HCT116 (cell line): Measurements from ENCODE around the gene CLDN9. TPM values are rescaled to one million over a fixed set of nuclear protein-coding genes. Genes with fewer than 3 reads are reported as not detected.

Experiments
- ATAC-seq: fragments of 200-7000 bp; cut with Tn5 transposase; 2 replicates; pipeline ENCODE4 v1.9.1; 2020; ENCODE audit warnings: mild to moderate bottlenecking, moderate library complexity
- BruUV-seq: library from RNA; stranded (reverse); fragments of 400-500 nt; replicated peaks from 2 replicates; lab custom pipeline; 2021; lab: Mats Ljungman, UMichigan
- CTCF ChIA-PET: fragments of 300-600 bp; sonication (Branson Sonifier 250); formaldehyde crosslinking; loops from one replicate; lab custom pipeline; 2021; ENCODE audit warnings: antibody characterized with exemption; lab: Charles Lee
- POLR2A ChIA-PET: fragments of 300-600, 350-600 bp; sonication (Branson Sonifier 250); formaldehyde crosslinking; loops from one replicate; lab custom pipeline; 2021; ENCODE audit warnings: antibody characterized with exemption; lab: Charles Lee
- RAD21 ChIA-PET, 2 experiments: fragments of 300-600 bp; sonication (Branson Sonifier 250); formaldehyde crosslinking; loops; one replicate each; lab custom pipeline; 2023; ENCODE audit warnings: low total read pairs in 2 of 2; ENCODE audit not compliant: uncharacterized antibody in 2 of 2, unreplicated experiment in 2 of 2, low non-redundant PET in 1 of 2; lab: Charles Lee
- DNase-seq: peaks from one replicate; pipeline ENCODE4 v3.0.0-alpha.2; 2010; ENCODE audit warnings: low read depth, low spot score
- H2AFZ ChIP-seq: fragments of 200-600 bp; shearing (Covaris generic), sonication (generic); 2 replicates; pipeline ENCODE4 v1.6.1; 2017; ENCODE audit warnings: low read depth, mixed run types, mixed read lengths, antibody characterized with exemption, low read length; ENCODE audit not compliant: poor library complexity, severe bottlenecking
- H3K27ac ChIP-seq: 2 replicates; pipeline ENCODE4 v1.5.1; 2012; ENCODE audit warnings: low read depth, low read length
- H3K27me3 ChIP-seq: fragments of 200-600 bp; sonication (generic); 2 replicates; pipeline ENCODE4 v1.6.1; 2016; ENCODE audit warnings: mixed run types, low read length, mixed read lengths; ENCODE audit not compliant: insufficient read depth
- H3K36me3 ChIP-seq, 2 experiments: fragments of 200-500 bp in 1 of 2; fragments of 200-600 bp in 1 of 2; sonication (Bioruptor generic) in 1 of 2; sonication (generic) in 1 of 2; 2 replicates each; pipeline versions ENCODE4 v1.5.1 to v1.6.1; 2014 to 2016; ENCODE audit warnings: low read length in 2 of 2, inconsistent platforms in 1 of 2, mixed read lengths in 1 of 2, mixed run types in 1 of 2; ENCODE audit not compliant: insufficient read depth in 2 of 2, control insufficient read depth in 1 of 2
- H3K4me1 ChIP-seq, 2 experiments: fragments of 200-600 bp in 1 of 2; sonication (generic) in 1 of 2; 2 replicates each; pipeline versions ENCODE4 v1.5.1 to v1.6.1; 2012 to 2017; ENCODE audit warnings: low read length in 2 of 2, inconsistent platforms in 1 of 2, mild to moderate bottlenecking in 1 of 2, mixed read lengths in 1 of 2, mixed run types in 1 of 2, moderate library complexity in 1 of 2; ENCODE audit not compliant: insufficient read depth in 2 of 2, control insufficient read depth in 1 of 2
- H3K4me2 ChIP-seq: fragments of 200-600 bp; sonication (generic); 2 replicates; pipeline ENCODE4 v1.6.1; 2017; ENCODE audit warnings: mixed run types, low read length, mixed read lengths
- H3K4me3 ChIP-seq, 2 experiments: fragments of 200-600 bp in 1 of 2; sonication (generic) in 1 of 2; replicated peaks in 1 of 2; 2 replicates each; pipeline ENCODE4 v1.5.1; 2011 to 2016; ENCODE audit warnings: low read length in 2 of 2, control low read depth in 1 of 2, low read depth in 1 of 2, mild to moderate bottlenecking in 1 of 2, mixed read lengths in 1 of 2, mixed run types in 1 of 2
- H3K79me2 ChIP-seq: fragments of 200-600 bp; sonication (generic); 2 replicates; pipeline ENCODE4 v1.6.1; 2017; ENCODE audit warnings: mild to moderate bottlenecking, mixed run types, low read length, moderate library complexity, mixed read lengths; ENCODE audit not compliant: insufficient read depth
- H3K9ac ChIP-seq: fragments of 200-600 bp; sonication (generic); 2 replicates; pipeline ENCODE4 v1.6.1; 2016; ENCODE audit warnings: low read length, mixed read lengths
- H3K9me2 ChIP-seq: fragments of 200-600 bp; sonication (generic), shearing (Covaris generic); 2 replicates; pipeline ENCODE4 v1.6.1; 2017; ENCODE audit warnings: mixed run types, mild to moderate bottlenecking, moderate library complexity; ENCODE audit not compliant: insufficient read depth
- H3K9me3 ChIP-seq, 2 experiments: fragments of 200-500 bp in 1 of 2; fragments of 200-600 bp in 1 of 2; sonication (Bioruptor generic) in 1 of 2; sonication (generic) in 1 of 2; 2 replicates each; pipeline ENCODE4 v1.6.1; 2014 to 2017; ENCODE audit warnings: low read length in 2 of 2, mixed read lengths in 2 of 2, inconsistent platforms in 1 of 2, low read depth in 1 of 2, mild to moderate bottlenecking in 1 of 2, mixed run types in 1 of 2, moderate library complexity in 1 of 2; ENCODE audit not compliant: control insufficient read depth in 1 of 2, insufficient read depth in 1 of 2
- H4K20me1 ChIP-seq: fragments of 200-600 bp; sonication (generic), shearing (Covaris generic); 2 replicates; pipeline ENCODE4 v1.6.1; 2017; ENCODE audit warnings: mixed run types, mild to moderate bottlenecking, moderate library complexity; ENCODE audit not compliant: insufficient read depth
- CBX3 ChIP-seq: IDR thresholded peaks from 2 replicates; pipeline ENCODE4 v1.6.1; 2012; ENCODE audit warnings: low read depth
- EGR1 ChIP-seq: IDR thresholded peaks from 2 replicates; pipeline ENCODE4 v1.6.1; 2012; ENCODE audit warnings: low read depth
- EZH2 ChIP-seq: fragments of 200-600 bp; sonication (generic); IDR thresholded peaks from 2 replicates; pipeline ENCODE4 v1.6.1; 2017; ENCODE audit warnings: antibody characterized with exemption, mixed run types
- FOSL1 ChIP-seq: IDR thresholded peaks from 2 replicates; pipeline ENCODE4 v1.6.1; 2012; ENCODE audit warnings: low read depth
- JUND ChIP-seq: IDR thresholded peaks from 2 replicates; pipeline ENCODE4 v1.6.1; 2012
- POLR2A ChIP-seq: IDR thresholded peaks from 2 replicates; pipeline ENCODE4 v1.7.0; 2011; ENCODE audit warnings: borderline replicate concordance; ENCODE audit not compliant: insufficient read depth, insufficient read length; ENCODE audit errors: extremely low read depth
- RAD21 ChIP-seq: IDR thresholded peaks from 2 replicates; pipeline ENCODE4 v1.6.1; 2012; ENCODE audit warnings: low read depth, mild to moderate bottlenecking
- SIN3A ChIP-seq: IDR thresholded peaks from 2 replicates; pipeline ENCODE4 v1.6.1; 2012; ENCODE audit warnings: low read depth
- SP1 ChIP-seq: IDR thresholded peaks from 2 replicates; pipeline ENCODE4 v1.6.1; 2012; ENCODE audit warnings: low read depth
- SRF ChIP-seq: IDR thresholded peaks from 2 replicates; pipeline ENCODE4 v1.6.1; 2012; ENCODE audit warnings: low read depth
- YY1 ChIP-seq: IDR thresholded peaks from 2 replicates; pipeline ENCODE4 v1.6.1; 2011; ENCODE audit warnings: low read length, low read depth, moderate library complexity, mild to moderate bottlenecking; ENCODE audit not compliant: insufficient replicate concordance; ENCODE audit errors: extremely low read depth
- ZNF274 ChIP-seq: fragments of 200-500 bp; sonication (Bioruptor generic); IDR thresholded peaks from 2 replicates; pipeline ENCODE4 v1.6.1; 2014; ENCODE audit warnings: mild to moderate bottlenecking, low read depth, low read length, inconsistent platforms
- intact Hi-C: fragments of 100-400 bp; cut with micrococcal nuclease; formaldehyde crosslinking; loops from 2 replicates; pipeline ENCODE4 v1.10.0; 2022
- total RNA-seq: library from RNA; stranded (reverse); gene quantifications from one replicate; pipeline ENCODE4 v1.2.1, GENCODE V29; 2021; ENCODE audit not compliant: unreplicated experiment
- TF ChIP-seq, protein P1 (sequence below): IDR thresholded peaks from 2 replicates; pipeline ENCODE4 v1.6.1; 2012
- TF ChIP-seq, protein P2 (sequence below): IDR thresholded peaks from 2 replicates; pipeline ENCODE4 v1.6.1; 2011; ENCODE audit warnings: mild to moderate bottlenecking, low read length, moderate library complexity; ENCODE audit not compliant: insufficient replicate concordance; ENCODE audit errors: extremely low read depth
- TF ChIP-seq, protein P3 (sequence below), 3 experiments: fragments of 200-600 bp in 1 of 3; sonication (generic) in 1 of 3; IDR thresholded peaks in 2 of 3; conservative IDR thresholded peaks in 1 of 3; 2 replicates each; pipeline ENCODE4 v1.5.1; 2012 to 2017; ENCODE audit warnings: low read depth in 2 of 3, low read length in 2 of 3, antibody characterized with exemption in 1 of 3, borderline replicate concordance in 1 of 3, control low read depth in 1 of 3, mild to moderate bottlenecking in 1 of 3, mixed read lengths in 1 of 3, mixed run types in 1 of 3, moderate library complexity in 1 of 3; ENCODE audit not compliant: insufficient read depth in 1 of 3
- TF ChIP-seq, protein P4 (sequence below): IDR thresholded peaks from 2 replicates; pipeline ENCODE4 v1.6.1; 2012

Gene CLDN9
- total RNA-seq, 1 experiment from 2014 or later: 0.76 TPM

DNA sequence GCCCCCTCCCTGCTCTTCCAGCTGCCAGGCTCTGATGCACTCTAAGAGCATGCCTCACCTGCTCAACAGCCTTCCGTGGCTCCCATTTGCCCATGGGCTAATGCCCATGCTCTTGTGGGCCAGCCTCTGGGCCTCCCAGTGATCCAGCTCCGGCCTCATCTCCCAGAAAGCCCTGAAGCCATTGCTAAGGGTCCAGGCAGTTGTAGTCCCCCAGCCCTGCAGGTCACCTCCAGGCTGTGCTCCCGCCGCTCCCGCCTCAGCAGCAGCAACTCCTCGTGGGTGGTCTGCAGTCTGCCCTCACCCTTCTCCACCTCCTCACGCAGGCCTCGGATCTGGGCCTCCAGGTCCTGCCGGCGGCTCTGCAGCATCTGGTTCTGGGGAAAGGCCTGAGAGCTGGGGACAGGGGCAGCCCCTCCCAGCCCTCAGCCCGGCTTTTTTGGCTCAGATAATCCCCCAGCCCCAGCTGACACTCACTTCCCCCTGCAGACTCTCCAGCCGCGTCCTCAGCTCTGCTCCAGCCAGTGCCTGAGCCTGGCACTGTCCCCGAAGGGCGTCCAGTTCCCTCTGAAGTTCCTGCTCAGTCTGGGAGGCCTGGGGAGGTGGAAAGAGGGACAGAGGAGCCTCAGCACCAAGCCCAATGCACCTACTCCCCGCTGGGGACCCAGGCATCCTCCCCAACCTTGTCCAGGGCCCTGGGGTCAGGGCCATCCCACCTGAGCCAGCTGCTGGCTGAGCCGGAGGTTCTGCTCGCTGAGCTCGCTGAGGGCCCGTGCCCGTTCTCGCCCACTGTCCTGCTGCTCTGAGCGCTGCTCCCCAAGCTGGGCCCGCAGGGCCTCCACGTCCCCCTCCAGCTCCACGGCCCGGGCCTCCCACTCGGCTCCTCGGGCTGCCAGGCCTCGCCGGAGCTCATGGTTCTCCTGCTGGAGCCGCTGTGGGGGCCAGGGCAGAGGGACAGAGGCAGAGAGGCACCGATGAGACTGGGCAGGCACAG, 17.8 kb downstream of the CLDN9 start:
- POLR2A ChIA-PET: interaction anchor here (3.0 kb wide), 1 partner anchor 9 kb away, joined by 31 read pairs; the partner anchor contains the start of genes HCFC1R1, THOC6 and TNFRSF12A

More for the DNA sequence above, 17.8 kb downstream of the CLDN9 start:
- H3K4me2 ChIP-seq: no peak overlapping the region
- intact Hi-C loops: no loop called here
- TF ChIP-seq, protein P1, sequence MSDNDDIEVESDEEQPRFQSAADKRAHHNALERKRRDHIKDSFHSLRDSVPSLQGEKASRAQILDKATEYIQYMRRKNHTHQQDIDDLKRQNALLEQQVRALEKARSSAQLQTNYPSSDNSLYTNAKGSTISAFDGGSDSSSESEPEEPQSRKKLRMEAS: no peak
- TF ChIP-seq CBX3: no peak
- TF ChIP-seq EGR1: no peak
- TF ChIP-seq RAD21: no peak
- no peak for TF ChIP-seq ZNF274
- TF ChIP-seq SRF: no peak
- TF ChIP-seq POLR2A: no peak
- TF ChIP-seq, protein P2, sequence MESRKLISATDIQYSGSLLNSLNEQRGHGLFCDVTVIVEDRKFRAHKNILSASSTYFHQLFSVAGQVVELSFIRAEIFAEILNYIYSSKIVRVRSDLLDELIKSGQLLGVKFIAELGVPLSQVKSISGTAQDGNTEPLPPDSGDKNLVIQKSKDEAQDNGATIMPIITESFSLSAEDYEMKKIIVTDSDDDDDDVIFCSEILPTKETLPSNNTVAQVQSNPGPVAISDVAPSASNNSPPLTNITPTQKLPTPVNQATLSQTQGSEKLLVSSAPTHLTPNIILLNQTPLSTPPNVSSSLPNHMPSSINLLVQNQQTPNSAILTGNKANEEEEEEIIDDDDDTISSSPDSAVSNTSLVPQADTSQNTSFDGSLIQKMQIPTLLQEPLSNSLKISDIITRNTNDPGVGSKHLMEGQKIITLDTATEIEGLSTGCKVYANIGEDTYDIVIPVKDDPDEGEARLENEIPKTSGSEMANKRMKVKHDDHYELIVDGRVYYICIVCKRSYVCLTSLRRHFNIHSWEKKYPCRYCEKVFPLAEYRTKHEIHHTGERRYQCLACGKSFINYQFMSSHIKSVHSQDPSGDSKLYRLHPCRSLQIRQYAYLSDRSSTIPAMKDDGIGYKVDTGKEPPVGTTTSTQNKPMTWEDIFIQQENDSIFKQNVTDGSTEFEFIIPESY: no peak
- TF ChIP-seq, protein P3, sequence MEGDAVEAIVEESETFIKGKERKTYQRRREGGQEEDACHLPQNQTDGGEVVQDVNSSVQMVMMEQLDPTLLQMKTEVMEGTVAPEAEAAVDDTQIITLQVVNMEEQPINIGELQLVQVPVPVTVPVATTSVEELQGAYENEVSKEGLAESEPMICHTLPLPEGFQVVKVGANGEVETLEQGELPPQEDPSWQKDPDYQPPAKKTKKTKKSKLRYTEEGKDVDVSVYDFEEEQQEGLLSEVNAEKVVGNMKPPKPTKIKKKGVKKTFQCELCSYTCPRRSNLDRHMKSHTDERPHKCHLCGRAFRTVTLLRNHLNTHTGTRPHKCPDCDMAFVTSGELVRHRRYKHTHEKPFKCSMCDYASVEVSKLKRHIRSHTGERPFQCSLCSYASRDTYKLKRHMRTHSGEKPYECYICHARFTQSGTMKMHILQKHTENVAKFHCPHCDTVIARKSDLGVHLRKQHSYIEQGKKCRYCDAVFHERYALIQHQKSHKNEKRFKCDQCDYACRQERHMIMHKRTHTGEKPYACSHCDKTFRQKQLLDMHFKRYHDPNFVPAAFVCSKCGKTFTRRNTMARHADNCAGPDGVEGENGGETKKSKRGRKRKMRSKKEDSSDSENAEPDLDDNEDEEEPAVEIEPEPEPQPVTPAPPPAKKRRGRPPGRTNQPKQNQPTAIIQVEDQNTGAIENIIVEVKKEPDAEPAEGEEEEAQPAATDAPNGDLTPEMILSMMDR (IDR thresholded peaks at IDR 0.05 in 2 of 3, conservative IDR thresholded peaks at IDR 0.05 in 1 of 3; ENCODE audit: borderline replicate concordance in 1 of 3, insufficient read depth in 1 of 3, low read depth in 2 of 3, low read length in 2 of 3): no peak
- TF ChIP-seq JUND: no peak
- TF ChIP-seq EZH2: no peak
- no peak for TF ChIP-seq YY1
- no peak for TF ChIP-seq SIN3A
- no peak for TF ChIP-seq FOSL1
- TF ChIP-seq SP1: no peak
- TF ChIP-seq, protein P4, sequence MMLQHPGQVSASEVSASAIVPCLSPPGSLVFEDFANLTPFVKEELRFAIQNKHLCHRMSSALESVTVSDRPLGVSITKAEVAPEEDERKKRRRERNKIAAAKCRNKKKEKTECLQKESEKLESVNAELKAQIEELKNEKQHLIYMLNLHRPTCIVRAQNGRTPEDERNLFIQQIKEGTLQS: no peak
- no peaks in the 10 kb centered on the region for H4K20me1 ChIP-seq
- no peak for DNase-seq
- ATAC-seq: no peak
- no TSS peak for BruUV-seq
- H3K27ac ChIP-seq: no peak overlapping the region; the same call in 1 of the 2 replicates
- no peak overlapping the region for H2AFZ ChIP-seq
- ChIA-PET RAD21 (no interaction called here), CTCF (interaction anchor here (0.6 to 3.5 kb wide), 7 partner anchors 9 to 102 kb away, joined by 3 to 39 read pairs (median 10); partner anchors contain the start of genes HCFC1R1, MMP25, THOC6 and TNFRSF12A)
- no peaks in the 10 kb centered on the region for H3K27me3 ChIP-seq
- H3K4me3 ChIP-seq: no peak overlapping the region
- H3K4me1 ChIP-seq: peaks cover 4 to 33% of the 10 kb centered on the region in 2 experiments; a peak in 3 of 4 replicates
- peaks cover 8 to 18% of the 10 kb centered on the region in 2 experiments; a peak in 2 of 4 replicates for H3K36me3 ChIP-seq
- H3K9me3 ChIP-seq: no peaks in the 10 kb centered on the region
- 0 out of 2 replicates have a peak, but pooled peaks cover 3% of the 10 kb centered on the region for H3K79me2 ChIP-seq
- no peaks in the 10 kb centered on the region for H3K9me2 ChIP-seq
- H3K9ac ChIP-seq: peak overlapping the region; percentile 38; the same call in 1 of the 2 replicates
